Measurements from ENCODE around the gene EGR1. TPM values are rescaled to one million over a fixed set of nuclear protein-coding genes. Genes with fewer than 3 reads are reported as not detected.
"Not testable (repeated sequence)": the region's sequence is repeated elsewhere in the genome, so short reads cannot be mapped to it uniquely, and the experiment has no call there.

The EGR1 gene
- total RNA-seq, 1 experiment from 2014 or later, result 83.3 TPM

GRCh38 chr5:138472353-138472752, 7.1 kb downstream of the EGR1 start:
- Histone ChIP-seq H2BK12ac (ENCODE audit: insufficient read length, low read depth, low read length) (no peak overlapping the region), H3K23me2 (ENCODE audit: insufficient read length, low read depth, low read length, poor library complexity, severe bottlenecking) (no peaks in the 10 kb centered on the region), H3K79me2 (ENCODE audit: insufficient read depth, low read length) (no peaks in the 10 kb centered on the region), H4K8ac (replicated peaks; ENCODE audit: insufficient read length, low read depth, low read length) (no peak overlapping the region), H2BK5ac (ENCODE audit: insufficient read length, low read length) (no peak overlapping the region), H3K27ac (ENCODE audit: insufficient read length, low read depth, low read length) (no peak overlapping the region), H3K18ac (ENCODE audit: insufficient read length, low read depth, low read length) (no peak overlapping the region), H3K27me3 (ENCODE audit: insufficient read depth, low read length) (no peaks in the 10 kb centered on the region), H3K4ac (ENCODE audit: low read depth, low read length) (no peak overlapping the region), H2AFZ (ENCODE audit: low read length) (peak overlapping the region; percentile 95), H3K9me3 (ENCODE audit: control insufficient read depth, low read depth, low read length) (no peaks in the 10 kb centered on the region), H2AK5ac (ENCODE audit: insufficient read length, low read length) (no peak overlapping the region), H4K91ac (ENCODE audit: insufficient read length, low read depth, low read length) (no peak overlapping the region), H4K5ac (ENCODE audit: insufficient read length, low read depth, low read length) (no peak overlapping the region), H3K4me2 (ENCODE audit: insufficient read depth, insufficient read length, low read length) (no peak overlapping the region), H3K56ac (ENCODE audit: insufficient read length, low read depth, low read length) (no peak overlapping the region), H2BK120ac (ENCODE audit: low read depth, low read length, poor library complexity, severe bottlenecking) (no peak overlapping the region), H2BK15ac (ENCODE audit: low read depth, low read length) (no peak overlapping the region), H3T11ph (ENCODE audit: low read length) (no peak overlapping the region), H3K9ac (ENCODE audit: extremely low read depth, insufficient read length, low read length) (no peak overlapping the region), H3K4me1 (ENCODE audit: insufficient read depth, low read length) (0 out of 2 replicates have a peak, but pooled peaks cover 1% of the 10 kb centered on the region), H4K20me1 (ENCODE audit: control insufficient read depth, insufficient read depth, insufficient read length) (no peaks in the 10 kb centered on the region), H3K14ac (ENCODE audit: insufficient read depth, low read length) (no peak overlapping the region), H2BK20ac (ENCODE audit: low read depth, low read length, poor library complexity, severe bottlenecking) (no peak overlapping the region), H3K79me1 (ENCODE audit: insufficient read depth, low read depth, low read length, poor library complexity, severe bottlenecking) (no peaks in the 10 kb centered on the region), H3K23ac (ENCODE audit: insufficient read length, low read depth, low read length) (no peak overlapping the region)
- Mint-ChIP-seq H3K4me1 (peaks cover 22 to 25% of the 10 kb centered on the region in 2 experiments), H3K36me3 (ENCODE audit: insufficient read depth in 1 of 3, low read depth in 3 of 3) (peaks cover 8 to 17% (median 16%) of the 10 kb centered on the region in 3 experiments), H3K27me3 (ENCODE audit: low read depth) (peaks cover 15% of the 10 kb centered on the region), H3K27ac (peak overlapping the region in 1 of 3 experiments; percentile 76; a peak in 3 of 7 replicates), H3K9me3 (peaks cover 0 to 2% of the 10 kb centered on the region in 2 experiments; a peak in 2 of 5 replicates), H3K4me3 (no peak overlapping the region)
- no peak for TF ChIP-seq CTCF (conservative IDR thresholded peaks at IDR 0.05)
- WGBS (ENCODE audit: extremely low coverage, insufficient read length, low lambda C conversion rate), result no CpG with 5 or more reads among the region's 6 CpGs
- DNase-seq, result peak; percentile 67

- H3K14ac ChIP-seq (ENCODE audit: insufficient read depth, low read length); H3K9ac ChIP-seq (ENCODE audit: extremely low read depth, insufficient read length, low read length); H4K8ac ChIP-seq (replicated peaks; ENCODE audit: insufficient read length, low read depth, low read length); H3K4me2 ChIP-seq (ENCODE audit: insufficient read depth, insufficient read length, low read length); H3K9me3 ChIP-seq (ENCODE audit: control insufficient read depth, low read depth, low read length); H2BK15ac ChIP-seq (ENCODE audit: low read depth, low read length); H3K23me2 ChIP-seq (ENCODE audit: insufficient read length, low read depth, low read length, poor library complexity, severe bottlenecking); H3K27me3 ChIP-seq (ENCODE audit: insufficient read depth, low read length); H2BK120ac ChIP-seq (ENCODE audit: low read depth, low read length, poor library complexity, severe bottlenecking); H3K23ac ChIP-seq (ENCODE audit: insufficient read length, low read depth, low read length); H3K4ac ChIP-seq (ENCODE audit: low read depth, low read length); H3K4me1 ChIP-seq (ENCODE audit: insufficient read depth, low read length); H3K36me3 Mint-ChIP-seq (ENCODE audit: insufficient read depth in 1 of 3, low read depth in 3 of 3); H2AFZ ChIP-seq (ENCODE audit: low read length); H4K5ac ChIP-seq (ENCODE audit: insufficient read length, low read depth, low read length); H3K27ac ChIP-seq (ENCODE audit: insufficient read length, low read depth, low read length); H3K79me2 ChIP-seq (ENCODE audit: insufficient read depth, low read length); H2BK12ac ChIP-seq (ENCODE audit: insufficient read length, low read depth, low read length); H3K18ac ChIP-seq (ENCODE audit: insufficient read length, low read depth, low read length); H3K79me1 ChIP-seq (ENCODE audit: insufficient read depth, low read depth, low read length, poor library complexity, severe bottlenecking); H3K4me3 Mint-ChIP-seq; H3K27ac Mint-ChIP-seq; H3K56ac ChIP-seq (ENCODE audit: insufficient read length, low read depth, low read length); H4K20me1 ChIP-seq (ENCODE audit: control insufficient read depth, insufficient read depth, insufficient read length); H3T11ph ChIP-seq (ENCODE audit: low read length); DNase-seq; H2BK5ac ChIP-seq (ENCODE audit: insufficient read length, low read length); H3K27me3 Mint-ChIP-seq (ENCODE audit: low read depth); H4K91ac ChIP-seq (ENCODE audit: insufficient read length, low read depth, low read length); H2BK20ac ChIP-seq (ENCODE audit: low read depth, low read length, poor library complexity, severe bottlenecking); H3K9me3 Mint-ChIP-seq; H2AK5ac ChIP-seq (ENCODE audit: insufficient read length, low read length): not testable (repeated sequence)
- H3K4me1 Mint-ChIP-seq, result peaks cover 14 to 17% of the 10 kb centered on the region in 2 experiments
- WGBS (ENCODE audit: extremely low coverage, insufficient read length, low lambda C conversion rate), result no CpG with 5 or more reads among the region's 5 CpGs
These were observed 7.9 kb downstream of the EGR1 start for GRCh38 chr5:138473151-138473550.
